Measurements from ENCODE around the gene RNF11. TPM values are rescaled to one million over a fixed set of nuclear protein-coding genes. Genes with fewer than 3 reads are reported as not detected.
"Not testable (repeated sequence)": the region's sequence is repeated elsewhere in the genome, so short reads cannot be mapped to it uniquely, and the experiment has no call there.

The RNF11 gene
- total RNA-seq, 1 experiment from 2014 or later: 85.1 TPM

GRCh38 chr1:51227231-51227960 is 8.7 kb upstream of the RNF11 start:
- DNase-seq (ENCODE audit: low read depth): not testable (repeated sequence)

DNA sequence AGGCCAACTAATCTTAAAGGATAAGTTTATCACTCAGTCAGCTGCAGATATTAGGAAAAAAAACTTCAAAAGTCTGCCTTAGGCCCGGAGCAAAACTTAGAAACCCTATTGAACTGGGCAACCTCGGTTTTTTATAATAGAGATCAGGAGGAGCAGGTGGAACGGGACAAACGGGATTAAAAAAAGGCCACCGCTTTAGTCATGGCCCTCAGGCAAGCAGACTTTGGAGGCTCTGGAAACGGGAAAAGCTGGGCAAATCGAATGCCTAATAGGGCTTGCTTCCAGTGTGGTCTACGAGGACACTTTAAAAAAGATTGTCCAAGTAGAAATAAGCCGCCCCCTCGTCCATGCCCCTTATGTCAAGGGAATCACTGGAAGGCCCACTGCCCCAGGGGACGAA is 7.6 kb upstream of the RNF11 start:
- DNase-seq (ENCODE audit: low read depth): not testable (repeated sequence)

DNA sequence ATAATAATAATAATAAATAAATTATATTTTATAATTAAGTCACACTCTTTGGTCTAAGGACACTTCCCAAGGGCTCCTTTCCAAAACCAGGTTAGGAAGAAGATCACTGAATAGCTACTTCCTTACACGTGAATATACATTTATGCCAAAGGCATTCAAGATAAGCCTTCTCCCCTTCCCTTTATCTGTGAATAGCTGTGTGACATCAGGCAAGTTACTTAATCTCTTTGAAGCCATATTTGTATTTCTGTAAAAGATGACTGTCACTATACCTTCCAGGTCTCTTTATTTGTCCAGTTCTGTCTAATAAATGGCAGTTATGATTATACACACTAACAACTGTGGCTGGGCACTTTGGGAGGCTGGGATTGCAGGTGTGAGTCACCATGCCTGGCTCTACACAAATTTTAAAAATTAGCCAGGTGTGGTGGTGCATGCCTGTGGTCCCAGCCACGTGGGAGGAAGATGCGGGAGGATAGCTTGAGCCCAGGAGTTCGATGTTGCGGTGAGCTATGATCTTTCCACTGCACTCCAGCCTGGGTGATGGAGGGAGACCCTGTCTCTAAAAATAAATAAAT is 5.5 kb upstream of the RNF11 start:
- no peak for DNase-seq (ENCODE audit: low read depth)

DNA sequence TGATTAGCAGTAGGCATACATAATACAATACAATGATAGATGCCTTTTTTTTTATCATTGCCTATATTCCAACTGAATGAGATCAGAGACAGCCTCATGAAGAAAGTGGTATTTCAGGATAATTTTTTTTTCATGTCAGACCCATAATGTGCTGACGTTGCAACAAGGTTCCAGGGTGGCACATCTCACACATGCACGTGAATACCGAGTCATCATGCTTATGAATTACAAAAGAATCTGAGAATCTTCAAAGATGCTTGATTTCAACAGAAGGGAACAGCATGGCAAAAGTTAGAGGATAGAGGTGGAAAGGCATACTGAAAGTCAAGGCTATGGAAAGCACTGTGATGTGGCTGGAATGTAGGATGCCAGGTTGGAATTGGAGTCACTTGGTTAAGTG is 5.0 kb upstream of the RNF11 start:
- DNase-seq (ENCODE audit: low read depth): no peak

DNA sequence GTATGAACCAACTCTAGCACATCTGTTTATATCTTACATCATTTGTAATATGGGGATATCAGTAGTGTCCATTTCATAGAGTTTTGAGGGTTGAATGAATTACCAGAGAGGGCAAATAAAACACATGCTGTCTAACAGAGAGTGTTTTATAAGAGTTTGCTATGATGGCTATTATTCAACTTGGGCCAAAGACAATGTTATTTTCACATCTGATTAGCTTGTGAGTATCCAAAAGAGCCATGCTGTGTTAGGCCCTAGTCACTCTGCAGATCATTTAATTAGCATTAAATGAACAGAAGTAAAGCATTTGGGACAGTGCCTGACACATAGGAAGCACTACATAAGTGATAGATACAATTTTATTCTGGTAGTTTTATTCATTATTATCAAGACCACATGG is 4.2 kb upstream of the RNF11 start:
- DNase-seq (ENCODE audit: low read depth): no peak

DNA sequence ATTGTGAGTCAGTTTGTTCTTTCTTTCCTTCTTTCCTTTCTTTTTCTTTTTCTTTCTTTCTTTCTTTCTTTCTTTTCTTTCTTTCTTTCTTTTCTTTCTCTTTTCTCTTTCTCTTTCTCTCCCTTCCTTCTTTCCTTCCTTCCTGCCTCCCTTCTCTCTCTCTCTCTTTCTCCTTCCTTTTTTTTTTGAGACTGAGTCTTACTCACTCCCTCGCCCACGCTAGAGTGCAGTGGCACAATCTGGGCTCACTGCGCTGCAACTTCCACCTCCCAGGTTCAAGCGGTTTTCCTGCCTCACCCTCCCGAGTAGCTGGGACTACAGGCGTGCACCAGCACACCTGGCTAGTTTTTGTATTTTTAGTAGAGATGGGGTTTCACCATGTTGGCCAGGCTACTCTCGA is 1.8 kb upstream of the RNF11 start:
- DNase-seq (ENCODE audit: low read depth): peak; percentile 23

DNA sequence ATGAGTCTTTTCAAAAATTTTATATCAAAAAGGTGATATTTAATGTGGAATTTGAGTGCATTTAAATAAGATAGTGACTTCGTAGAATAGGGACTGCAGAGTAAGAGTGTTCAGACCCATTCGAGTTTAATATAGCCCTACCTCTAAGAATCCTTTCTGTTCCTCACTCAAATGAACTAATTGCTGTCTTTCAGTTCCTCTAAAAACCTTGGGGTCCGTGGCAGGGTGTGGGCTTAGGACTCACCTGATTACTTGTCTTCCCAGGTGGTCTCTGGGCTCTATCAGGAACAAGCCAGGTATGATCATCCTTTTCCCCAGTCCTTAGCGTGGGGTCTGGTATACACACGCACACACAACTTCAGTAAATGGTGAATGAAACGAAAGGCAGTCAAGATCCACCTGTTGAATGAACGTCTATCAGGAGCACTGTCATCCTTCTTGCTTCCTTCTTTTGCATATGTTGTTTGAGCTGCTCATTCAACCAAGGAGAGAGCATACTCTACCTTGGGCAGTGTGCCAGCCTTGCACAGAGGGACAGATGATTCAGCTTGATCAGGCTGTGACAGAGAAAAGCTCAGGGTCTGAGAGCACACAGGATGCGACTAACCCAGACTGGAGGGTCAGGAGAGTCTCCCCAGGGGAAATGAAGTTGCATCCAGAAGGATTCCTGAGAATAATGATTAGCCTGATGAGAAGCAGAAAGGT is 1.2 kb upstream of the RNF11 start:
- DNase-seq (ENCODE audit: low read depth): peak; percentile 81

- DNase-seq (ENCODE audit: low read depth): peak; percentile 51
These were observed 668 bp downstream of the RNF11 start for GRCh38 chr1:51236531-51237350.

DNA sequence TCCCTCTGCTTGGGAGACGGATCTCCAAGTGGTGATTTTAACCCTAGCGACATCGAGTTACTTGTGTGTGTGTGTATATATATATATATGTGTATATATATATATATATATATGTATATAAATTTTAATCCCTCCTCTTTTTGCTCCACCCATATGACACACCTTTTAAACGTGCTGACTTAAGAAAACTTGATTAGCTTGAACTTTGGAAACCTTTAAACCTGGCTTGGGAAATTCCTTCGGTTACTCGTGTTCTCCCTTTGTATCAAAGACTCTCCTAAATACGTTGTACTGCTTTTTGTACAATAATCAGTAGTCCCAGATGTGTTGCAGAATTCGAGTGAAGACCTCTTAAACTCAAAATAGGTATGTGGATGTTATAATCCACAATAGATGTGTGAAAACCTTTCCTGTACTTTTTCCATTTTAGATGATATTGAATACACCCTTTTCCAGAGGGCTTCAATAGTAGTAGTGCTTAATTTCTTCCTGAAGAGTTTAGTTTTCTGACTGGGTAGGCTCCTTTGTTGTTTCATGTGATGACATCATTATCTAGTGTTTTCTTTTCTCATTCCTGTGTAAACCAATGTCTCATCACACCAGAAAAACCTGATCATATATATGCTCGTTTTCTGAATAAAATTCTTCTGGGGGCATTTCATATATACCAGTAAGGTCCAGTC is 1.4 kb downstream of the RNF11 start:
- DNase-seq (ENCODE audit: low read depth): no peak

DNA sequence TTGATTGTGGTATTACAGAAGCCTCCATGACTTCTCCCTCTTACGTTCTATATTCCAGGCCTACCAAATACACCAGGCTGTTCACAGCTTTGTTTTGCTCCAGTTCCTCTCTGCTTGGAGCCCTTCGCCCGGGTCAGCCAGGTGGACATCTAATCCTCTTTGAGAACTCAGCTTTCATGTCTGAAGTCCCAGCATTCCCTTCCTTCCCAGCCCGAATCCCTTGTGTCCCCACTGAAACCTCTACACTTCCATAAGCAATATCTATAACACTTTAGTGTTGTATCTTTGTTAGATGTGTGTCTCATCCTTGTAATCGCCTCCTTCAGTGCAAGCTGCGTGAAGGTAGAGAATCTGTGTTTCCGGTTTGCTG is 1.9 kb downstream of the RNF11 start:
- DNase-seq (ENCODE audit: low read depth): peak; percentile 21

DNA sequence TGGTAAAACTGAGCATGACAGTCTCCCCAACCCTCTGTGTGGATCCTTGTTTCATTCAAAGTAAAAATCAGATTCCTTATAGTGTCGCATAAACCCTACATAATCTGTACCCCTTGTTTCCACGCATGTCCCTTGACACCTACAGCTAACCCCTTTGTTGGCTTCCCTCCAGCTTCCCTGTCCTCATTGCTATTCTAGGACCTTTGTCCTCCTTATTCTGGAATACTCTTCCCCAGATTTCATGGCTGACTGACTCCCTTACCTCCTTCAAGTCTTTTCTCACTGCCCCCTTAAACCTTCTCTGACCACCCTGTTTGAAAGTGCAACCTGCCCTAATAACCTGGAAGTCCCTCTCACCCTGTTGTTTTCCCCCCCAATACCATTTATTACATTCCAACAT is 4.0 kb downstream of the RNF11 start:
- DNase-seq (ENCODE audit: low read depth): no peak

- no peak for DNase-seq (ENCODE audit: low read depth)
These were observed 5.0 kb downstream of the RNF11 start for GRCh38 chr1:51241119-51241518.

DNA sequence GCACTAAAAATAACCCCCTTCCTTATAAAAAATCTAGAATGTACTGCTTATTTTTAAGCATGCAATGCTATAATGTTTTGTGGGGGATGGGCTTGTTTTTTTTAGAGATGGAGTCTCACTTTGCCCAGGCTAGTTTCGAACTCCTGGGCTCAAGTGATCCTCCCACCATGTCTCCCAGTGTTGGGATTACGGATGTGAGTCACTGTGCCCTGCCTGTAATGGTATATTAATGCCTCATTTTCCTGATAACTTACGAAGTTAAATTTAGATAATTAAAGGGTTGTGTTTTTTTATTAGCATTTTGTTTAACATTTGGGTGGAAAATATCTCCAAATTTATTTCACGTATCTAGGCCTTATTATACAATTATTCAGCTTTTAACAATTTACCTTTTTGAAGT is 6.5 kb downstream of the RNF11 start:
- DNase-seq (ENCODE audit: low read depth): peak; percentile 60

- DNase-seq (ENCODE audit: low read depth): no peak
These were observed 10.9 kb downstream of the RNF11 start for GRCh38 chr1:51247022-51247421.

- no peak for DNase-seq (ENCODE audit: low read depth)
These were observed 11.4 kb downstream of the RNF11 start for GRCh38 chr1:51247499-51247898.

DNA sequence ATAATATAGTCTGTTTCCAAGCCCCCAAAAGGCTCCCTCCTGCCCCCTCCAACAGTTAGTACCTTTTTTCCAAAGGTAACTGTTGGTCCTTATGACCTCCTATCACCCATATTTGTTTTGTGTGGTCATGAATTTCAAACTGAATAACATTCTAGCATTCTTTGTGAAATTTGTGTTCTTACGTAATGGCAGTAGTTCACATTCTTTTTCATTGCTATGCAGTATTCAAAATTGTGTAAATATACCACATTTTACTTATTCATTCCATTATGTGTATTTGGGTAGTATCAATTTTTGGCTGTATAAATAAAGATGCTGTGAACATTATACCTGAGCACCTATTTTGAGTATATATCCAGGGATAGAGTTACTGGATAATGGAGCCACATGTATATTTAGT is 13.4 kb downstream of the RNF11 start:
- no peak for DNase-seq (ENCODE audit: low read depth)

- not testable (repeated sequence) for DNase-seq (ENCODE audit: low read depth)
These were observed 14.7 kb downstream of the RNF11 start for GRCh38 chr1:51250729-51251128.

GRCh38 chr1:51251165-51251564 is 15.1 kb downstream of the RNF11 start:
- DNase-seq (ENCODE audit: low read depth): not testable (repeated sequence)

DNA sequence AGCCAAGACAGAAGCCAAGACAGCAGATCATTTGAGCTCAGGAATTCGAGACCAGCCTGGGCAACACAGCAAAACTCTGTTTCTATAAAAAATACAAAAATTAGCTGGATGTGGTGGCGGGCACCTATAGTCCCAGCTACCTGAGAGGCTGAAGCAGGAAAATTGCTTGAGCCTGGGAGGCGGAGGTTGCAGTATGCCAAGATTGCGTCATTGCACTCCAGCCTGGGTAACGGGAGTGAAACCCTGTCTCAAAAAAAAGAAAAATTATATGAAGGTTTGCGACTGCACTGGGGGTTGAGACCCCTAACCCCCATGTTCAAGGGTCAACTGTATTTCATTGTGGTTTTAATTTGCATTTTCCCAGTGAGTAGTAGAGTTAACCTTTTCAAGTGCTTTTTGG is 16.3 kb downstream of the RNF11 start:
- DNase-seq (ENCODE audit: low read depth): no peak

GRCh38 chr1:51253691-51254090 is 17.6 kb downstream of the RNF11 start:
- no peak for DNase-seq (ENCODE audit: low read depth)

GRCh38 chr1:51255331-51255730 is 19.3 kb downstream of the RNF11 start:
- no peak for DNase-seq (ENCODE audit: low read depth)
